Effector memory CD8-positive, alpha-beta T cell (primary cell): ENCODE results near the gene AP1AR.
A peak's percentile ranks its signal among the peaks of the same experiment; 100 is the strongest.
"Not testable (repeated sequence)": the region's sequence is repeated elsewhere in the genome, so short reads cannot be mapped to it uniquely, and the experiment has no call there.

ENCODE experiments used
- ATAC-seq: fragments of 150-1000 bp; cut with Tn5 transposase; replicated peaks from 2 replicates; pipeline ENCODE4 v1.10.0; 2021; ENCODE audit warnings: mild to moderate bottlenecking, moderate library complexity
- DNase-seq, 3 experiments: peaks; one replicate each; pipeline ENCODE4 v3.0.0; 2021
- H3K27ac Mint-ChIP-seq, 2 donors: one replicate each; pipeline ENCODE4 v1.8.0; 2022; ENCODE audit warnings: mild to moderate bottlenecking in 2 of 2, mixed read lengths in 2 of 2, moderate library complexity in 2 of 2
- H3K27me3 Mint-ChIP-seq, 2 donors: one replicate each; pipeline ENCODE4 v1.8.0; 2022; ENCODE audit warnings: mixed read lengths in 2 of 2
- H3K36me3 Mint-ChIP-seq: one replicate; pipeline ENCODE4 v1.8.0; 2022; ENCODE audit warnings: mild to moderate bottlenecking, moderate library complexity, mixed read lengths; ENCODE audit not compliant: insufficient read depth
- H3K4me1 Mint-ChIP-seq, 2 donors: one replicate each; pipeline ENCODE4 v1.8.0; 2022; ENCODE audit warnings: low read depth in 2 of 2, mixed read lengths in 2 of 2
- H3K4me3 Mint-ChIP-seq, 2 donors: one replicate each; pipeline ENCODE4 v1.8.0; 2022; ENCODE audit warnings: mild to moderate bottlenecking in 2 of 2, mixed read lengths in 2 of 2, moderate library complexity in 2 of 2
- H3K9me3 Mint-ChIP-seq, 2 donors: one replicate each; pipeline ENCODE4 v1.8.0; 2022; ENCODE audit warnings: mixed read lengths in 2 of 2

Gene AP1AR

DNA sequence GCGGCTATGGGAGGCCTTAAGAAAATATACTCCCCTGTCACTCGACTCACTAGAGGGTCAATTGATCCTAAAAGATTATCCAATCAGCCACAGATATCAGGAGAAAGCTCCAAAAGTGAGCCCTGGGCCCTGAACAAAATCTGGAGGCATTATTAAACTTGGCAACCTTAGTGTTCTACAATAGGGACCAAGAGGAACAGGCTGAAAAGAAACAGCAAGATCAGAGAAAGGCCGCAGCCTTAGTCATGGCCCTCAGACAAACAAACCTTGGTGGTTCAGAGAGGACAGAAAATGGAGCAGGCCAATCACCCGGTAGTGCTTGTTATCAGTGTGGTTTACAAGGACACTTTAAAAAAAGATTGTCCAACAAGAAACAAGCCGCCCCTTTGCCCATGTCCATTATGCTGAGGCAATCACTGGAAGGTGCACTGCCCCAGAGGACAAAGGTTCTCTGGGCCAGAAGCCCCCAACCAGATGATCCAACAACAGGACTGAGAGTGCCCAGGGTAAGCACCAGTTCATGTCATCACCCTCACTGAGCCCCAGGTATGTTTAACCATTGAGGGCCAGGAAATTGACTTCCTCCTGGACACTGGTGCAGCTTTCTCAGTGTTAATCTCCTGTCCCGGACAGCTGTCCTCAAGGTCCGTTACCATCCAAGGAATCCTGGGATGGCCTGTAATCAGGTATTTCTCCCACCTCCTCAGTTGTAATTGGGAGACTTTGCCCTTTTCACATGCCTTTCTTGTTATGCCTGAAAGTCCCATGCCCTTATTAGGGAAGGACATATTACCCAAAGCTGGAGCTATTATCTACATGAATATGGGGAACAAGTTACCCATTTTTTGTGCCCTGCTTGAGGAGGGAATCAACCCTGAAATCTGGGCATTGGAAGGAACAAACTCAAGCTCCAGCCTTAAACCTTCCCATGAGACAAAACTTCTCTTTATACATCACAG is 23.2 kb upstream of the AP1AR start:
- not testable (repeated sequence) for H3K4me3 Mint-ChIP-seq, H3K27me3 Mint-ChIP-seq, H3K9me3 Mint-ChIP-seq, H3K36me3 Mint-ChIP-seq, DNase-seq, H3K27ac Mint-ChIP-seq, ATAC-seq, H3K4me1 Mint-ChIP-seq

DNA sequence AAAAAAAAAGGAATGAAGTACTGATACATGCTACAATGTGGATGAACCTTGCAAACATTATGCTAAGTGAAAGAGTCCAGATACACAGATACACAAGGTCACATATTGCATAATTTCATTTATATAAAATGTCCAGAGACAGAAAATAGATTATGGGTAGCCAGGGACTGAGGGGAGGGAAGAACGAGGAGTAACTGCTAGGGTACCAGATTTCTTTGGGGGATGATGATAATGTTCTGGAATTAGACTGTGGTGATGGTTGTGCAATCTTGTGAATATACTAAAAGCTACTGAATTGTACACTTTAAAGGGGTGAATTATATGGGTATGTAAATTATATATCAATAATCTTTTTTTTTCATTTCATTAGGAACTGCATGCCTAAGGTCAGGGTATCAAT is 20.8 kb upstream of the AP1AR start:
- H3K27me3 Mint-ChIP-seq, result no peaks in the 10 kb centered on the region
- DNase-seq (no peak), ATAC-seq (no peak)
- H3K36me3 Mint-ChIP-seq, result no peaks in the 10 kb centered on the region
- peaks cover 0 to 4% of the 10 kb centered on the region in 2 donors for H3K4me1 Mint-ChIP-seq
- no peaks in the 10 kb centered on the region for H3K9me3 Mint-ChIP-seq
- H3K27ac Mint-ChIP-seq, result no peak overlapping the region
- H3K4me3 Mint-ChIP-seq, result no peak overlapping the region

DNA sequence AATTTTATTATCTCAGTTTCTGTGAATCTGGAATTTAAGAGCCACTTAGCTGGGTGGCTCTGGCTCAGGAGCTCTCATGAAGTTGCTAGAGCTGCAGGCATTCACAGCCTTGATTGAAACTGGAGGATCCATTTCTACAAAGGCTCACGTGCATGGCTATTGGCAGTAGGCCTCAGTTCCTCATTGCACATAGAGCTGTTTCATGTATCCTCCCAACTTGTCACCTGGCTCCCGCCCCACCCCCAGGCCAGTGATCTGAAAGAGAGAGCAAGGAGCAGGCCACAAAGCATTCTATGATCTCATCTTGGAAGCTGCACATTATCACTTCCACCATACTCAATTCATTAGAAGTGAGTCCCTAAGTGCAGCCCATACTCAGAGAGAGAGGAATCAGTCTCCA is 18.5 kb upstream of the AP1AR start:
- Mint-ChIP-seq H3K4me3 (no peak overlapping the region), H3K36me3 (no peaks in the 10 kb centered on the region), H3K4me1 (peaks cover 0 to 4% of the 10 kb centered on the region in 2 donors), H3K27ac (no peak overlapping the region), H3K27me3 (no peaks in the 10 kb centered on the region), H3K9me3 (no peaks in the 10 kb centered on the region)
- DNase-seq (no peak), ATAC-seq (no peak)

DNA sequence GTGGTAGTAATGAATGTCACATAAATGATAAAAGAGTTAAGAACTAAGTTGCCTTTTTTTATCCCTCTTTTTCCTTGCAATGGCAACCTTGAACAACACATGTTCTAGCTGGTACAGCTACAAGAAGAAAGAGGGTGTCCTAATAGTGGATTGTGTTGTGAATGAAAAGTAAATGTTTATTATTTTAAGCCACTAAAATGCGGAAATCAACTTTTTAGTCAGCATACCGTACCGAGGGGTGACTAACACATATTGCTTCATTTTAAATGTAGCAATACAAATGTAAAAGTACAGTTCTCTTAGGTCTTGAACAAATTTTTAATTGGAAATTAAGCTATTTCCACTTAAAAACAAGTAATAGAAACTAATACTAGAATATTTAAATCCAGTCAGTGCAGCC is 17.7 kb upstream of the AP1AR start:
- no peak for ATAC-seq
- Mint-ChIP-seq H3K36me3 (no peaks in the 10 kb centered on the region), H3K9me3 (no peaks in the 10 kb centered on the region), H3K4me1 (peaks cover 0 to 4% of the 10 kb centered on the region in 2 donors), H3K27me3 (no peaks in the 10 kb centered on the region), H3K4me3 (no peak overlapping the region), H3K27ac (no peak overlapping the region)
- no peak for DNase-seq

DNA sequence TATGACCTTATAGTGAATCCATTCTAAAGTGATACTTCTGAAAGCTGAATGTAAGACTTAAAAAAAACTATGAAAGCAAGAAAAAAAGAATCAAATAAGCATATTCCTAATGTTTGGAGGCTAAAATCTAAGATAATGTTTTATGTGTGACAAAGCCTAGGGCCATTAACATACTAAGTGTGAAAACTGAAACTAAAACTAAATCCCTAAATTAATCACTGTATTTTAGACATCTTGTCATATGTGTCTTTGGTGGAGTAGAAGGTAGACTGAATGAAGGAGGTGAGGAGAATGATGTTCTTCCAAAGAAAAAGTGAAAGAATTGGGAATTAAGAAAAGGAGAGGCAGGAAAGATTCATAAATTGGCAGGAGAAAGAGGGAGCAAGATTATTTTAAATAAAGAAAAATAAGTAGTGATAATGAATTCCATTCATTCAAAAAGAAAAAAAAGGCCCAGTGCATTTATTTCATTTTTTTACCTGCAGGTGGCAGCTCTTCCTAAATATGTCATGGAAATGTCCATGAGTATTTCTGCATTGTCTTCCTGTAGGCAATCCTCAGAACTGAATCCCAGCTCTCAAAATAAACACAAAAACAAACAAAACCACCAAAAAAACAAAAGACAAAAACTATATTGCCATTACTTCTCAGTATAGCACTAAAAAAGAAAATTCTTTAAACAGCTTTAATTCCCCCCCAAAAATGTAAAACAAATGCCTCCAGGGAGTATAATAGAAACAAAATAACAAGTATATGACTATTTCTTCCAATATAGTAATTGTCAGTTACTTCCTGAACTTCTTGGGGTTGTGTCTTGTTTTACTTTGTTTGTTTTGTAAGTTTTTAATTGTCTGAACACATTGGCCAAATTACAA is 17.0 kb upstream of the AP1AR start:
- DNase-seq (no peak), ATAC-seq (no peak)
- Mint-ChIP-seq H3K9me3 (no peaks in the 10 kb centered on the region), H3K27ac (peak overlapping the region in 1 of 2 donors; percentile 1), H3K4me1 (peaks cover 0 to 4% of the 10 kb centered on the region in 2 donors), H3K27me3 (no peaks in the 10 kb centered on the region), H3K36me3 (no peaks in the 10 kb centered on the region), H3K4me3 (no peak overlapping the region)

DNA sequence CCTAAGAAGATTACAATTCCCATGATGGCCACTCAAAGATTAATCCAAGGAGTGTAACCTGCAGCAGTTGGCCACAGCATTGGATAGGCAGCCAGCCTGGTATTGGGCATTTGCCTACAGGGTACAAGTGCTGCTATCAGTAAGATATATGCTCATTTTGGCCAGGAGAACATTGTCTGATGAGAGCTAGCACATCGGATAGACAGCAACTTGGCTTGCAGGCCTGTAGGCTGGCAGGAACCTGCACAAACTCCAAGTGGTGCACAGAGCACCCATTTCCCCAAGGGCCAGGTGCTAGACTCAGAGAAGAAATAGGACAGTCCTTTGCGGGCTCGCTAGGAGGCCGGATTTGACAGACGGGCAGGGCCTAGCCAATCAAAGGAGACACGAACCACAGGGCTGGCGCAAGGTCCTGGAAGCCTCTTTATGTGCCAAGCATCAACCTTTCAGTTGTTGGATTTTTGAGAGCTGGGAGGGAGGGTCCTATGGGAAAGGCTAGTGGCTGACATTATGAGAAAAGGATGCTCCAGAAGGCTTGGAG is 11.7 kb upstream of the AP1AR start:
- peaks cover 0 to under 1% of the 10 kb centered on the region in 2 donors for H3K27me3 Mint-ChIP-seq
- no peaks in the 10 kb centered on the region for H3K9me3 Mint-ChIP-seq
- no peaks in the 10 kb centered on the region for H3K36me3 Mint-ChIP-seq
- ATAC-seq (no peak), DNase-seq (no peak)
- H3K27ac Mint-ChIP-seq, result no peak overlapping the region
- H3K4me3 Mint-ChIP-seq, result no peak overlapping the region
- H3K4me1 Mint-ChIP-seq, result no peaks in the 10 kb centered on the region

DNA sequence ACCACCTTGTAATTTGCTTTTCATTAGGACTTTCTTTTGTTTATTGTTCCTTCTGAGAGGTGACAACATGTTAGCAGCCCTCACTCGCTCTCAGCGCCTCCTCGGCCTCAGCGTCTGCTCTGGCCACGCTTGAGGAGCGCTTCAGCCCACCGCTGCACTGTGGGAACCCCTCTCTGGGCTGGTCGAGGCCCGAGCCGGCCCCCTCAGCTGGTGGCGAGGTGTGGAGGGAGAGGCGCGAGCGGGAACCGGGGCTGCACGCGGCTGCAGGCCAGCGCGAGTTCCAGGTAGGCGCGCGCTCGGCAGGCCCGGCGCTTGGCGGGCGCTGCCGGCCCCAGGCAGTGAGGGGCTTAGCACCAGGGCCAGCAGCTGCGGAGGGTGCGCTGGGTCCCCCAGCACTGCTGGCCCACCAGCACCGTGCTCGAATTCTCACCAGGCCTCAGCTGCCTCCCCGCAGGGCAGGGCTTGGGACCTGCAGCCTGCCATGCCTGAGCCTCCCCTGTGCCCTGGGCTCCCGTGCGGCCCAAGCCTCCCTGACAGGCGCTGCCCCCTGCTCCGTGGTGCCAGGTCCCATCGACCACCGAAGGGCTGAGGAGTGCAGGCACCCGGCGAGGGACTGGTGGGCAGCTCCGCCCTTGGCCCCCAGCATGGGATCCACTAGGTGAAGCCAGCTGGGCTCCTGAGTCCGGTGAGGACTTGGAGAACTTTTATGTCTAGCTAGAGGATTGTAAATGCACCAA is 9.2 kb upstream of the AP1AR start:
- Mint-ChIP-seq H3K27ac (no peak overlapping the region), H3K36me3 (no peaks in the 10 kb centered on the region)

DNA sequence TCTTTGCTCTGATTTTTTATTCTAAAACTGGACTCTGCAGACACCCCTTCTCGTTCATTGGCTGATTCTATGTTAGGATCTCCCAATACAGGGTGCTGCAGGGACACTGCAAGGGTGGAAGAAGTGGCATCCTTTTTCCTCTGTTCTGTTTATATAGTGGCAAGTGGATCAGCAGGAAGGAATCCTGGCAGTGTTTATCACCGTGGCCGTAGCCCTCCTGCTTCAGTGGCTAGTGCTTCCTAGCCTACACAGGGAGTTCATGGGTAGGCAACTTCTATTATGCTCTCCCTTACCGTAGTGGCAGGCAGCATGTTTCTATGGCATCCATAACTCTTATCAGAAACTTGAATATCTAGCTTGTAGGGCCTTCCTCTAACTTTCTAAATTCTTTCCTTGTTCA is 6.4 kb upstream of the AP1AR start:
- Mint-ChIP-seq H3K27ac (no peak overlapping the region), H3K36me3 (no peaks in the 10 kb centered on the region), H3K27me3 (peaks cover 0 to 17% of the 10 kb centered on the region in 2 donors), H3K4me3 (no peak overlapping the region), H3K4me1 (no peaks in the 10 kb centered on the region), H3K9me3 (no peaks in the 10 kb centered on the region)
- no peak for DNase-seq
- ATAC-seq, result no peak

More for the DNA sequence above, 9.2 kb upstream of the AP1AR start:
- Mint-ChIP-seq H3K4me1 (no peaks in the 10 kb centered on the region), H3K27me3 (peaks cover 0 to 17% of the 10 kb centered on the region in 2 donors), H3K4me3 (no peak overlapping the region), H3K9me3 (no peaks in the 10 kb centered on the region)
- no peak for ATAC-seq
- DNase-seq, result no peak

DNA sequence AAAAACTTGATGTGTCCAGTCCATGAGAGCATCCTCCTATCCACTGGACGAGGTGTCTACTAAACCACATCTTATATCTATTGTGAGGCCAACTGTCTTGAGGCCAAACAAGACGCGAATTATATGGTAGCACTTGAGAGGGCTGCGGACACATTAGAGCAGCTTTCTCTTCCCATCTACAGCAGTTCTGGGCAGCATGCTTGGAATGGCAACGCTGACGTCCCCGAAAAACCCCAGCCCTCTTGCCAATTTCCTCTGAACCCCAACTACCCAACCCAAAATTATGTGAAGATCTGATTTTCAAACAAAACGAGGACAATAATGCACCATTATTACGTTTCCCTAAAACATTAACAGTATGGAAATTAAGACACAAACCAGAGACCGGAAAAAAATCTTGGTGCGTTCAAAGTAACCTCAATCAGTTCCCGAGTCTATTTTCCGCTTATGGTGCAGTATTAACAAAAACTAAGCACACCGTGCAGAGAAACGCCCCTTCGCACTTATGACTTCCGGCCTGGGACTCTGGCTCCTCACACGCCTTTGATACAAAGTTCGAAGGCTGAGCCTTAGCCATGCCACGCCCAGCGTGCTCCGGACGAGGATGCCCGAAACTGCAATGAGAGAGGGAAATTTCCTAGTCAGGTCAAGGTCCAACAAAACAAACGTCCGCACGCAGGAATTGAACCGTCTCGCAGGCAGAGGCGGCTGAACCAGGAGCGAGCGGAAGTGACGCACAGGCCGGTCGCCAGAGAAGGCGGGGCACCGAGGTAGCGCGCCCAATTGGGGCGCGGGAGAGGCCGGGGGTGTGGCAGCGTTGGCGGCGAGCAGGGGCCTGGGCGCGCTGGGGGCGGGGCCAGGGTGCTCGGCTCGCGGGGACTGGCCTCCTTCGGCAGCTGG is 458 bp upstream of the AP1AR start:
- H3K4me1 Mint-ChIP-seq, result peaks cover 14 to 16% of the 10 kb centered on the region in 2 donors

DNA sequence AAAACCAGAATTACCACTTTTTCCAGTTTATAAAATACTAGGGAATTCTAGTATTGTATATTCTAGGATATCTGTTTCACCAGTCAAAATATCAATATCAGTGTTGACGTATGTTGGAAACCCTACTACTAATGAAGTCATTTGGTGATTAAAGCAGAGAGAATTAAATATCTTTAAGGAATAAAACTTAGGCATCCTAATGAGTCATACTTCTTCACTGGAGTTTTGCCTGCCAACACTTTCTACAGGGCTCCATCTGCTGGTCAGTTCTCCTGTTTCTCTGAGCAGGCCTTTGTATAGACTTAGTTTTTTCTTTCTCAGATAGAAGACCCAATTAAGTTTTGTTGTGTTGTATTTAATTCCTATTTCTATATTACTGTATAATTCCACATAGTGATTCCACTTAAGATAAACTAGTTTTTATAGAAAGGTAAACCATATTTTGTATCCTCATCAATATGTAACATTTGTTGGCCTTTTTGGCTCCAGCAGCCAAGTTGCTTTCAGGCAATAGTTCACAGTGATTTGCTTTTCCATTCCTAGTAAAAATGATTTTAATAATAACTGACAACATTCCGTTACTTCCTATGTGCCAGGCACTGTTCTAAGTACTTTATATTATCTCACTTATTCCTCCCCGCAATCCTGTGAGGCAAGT is 3.5 kb downstream of the AP1AR start:
- Mint-ChIP-seq H3K27me3 (no peaks in the 10 kb centered on the region), H3K36me3 (peaks cover 18% of the 10 kb centered on the region), H3K4me3 (no peak overlapping the region), H3K4me1 (peaks cover 14 to 17% of the 10 kb centered on the region in 2 donors), H3K27ac (no peak overlapping the region), H3K9me3 (no peaks in the 10 kb centered on the region)
- ATAC-seq, result no peak
- DNase-seq, result peak; percentile 30 to 43 (median 41)

More for the DNA sequence above, 458 bp upstream of the AP1AR start:
- Mint-ChIP-seq H3K4me3 (peak overlapping the region; percentile 86 to 92), H3K36me3 (peaks cover 18% of the 10 kb centered on the region), H3K27ac (peak overlapping the region; percentile 98), H3K9me3 (no peaks in the 10 kb centered on the region), H3K27me3 (peaks cover 0 to 6% of the 10 kb centered on the region in 2 donors)
- ATAC-seq, result peak; percentile 86
- peak; percentile 97 for DNase-seq

DNA sequence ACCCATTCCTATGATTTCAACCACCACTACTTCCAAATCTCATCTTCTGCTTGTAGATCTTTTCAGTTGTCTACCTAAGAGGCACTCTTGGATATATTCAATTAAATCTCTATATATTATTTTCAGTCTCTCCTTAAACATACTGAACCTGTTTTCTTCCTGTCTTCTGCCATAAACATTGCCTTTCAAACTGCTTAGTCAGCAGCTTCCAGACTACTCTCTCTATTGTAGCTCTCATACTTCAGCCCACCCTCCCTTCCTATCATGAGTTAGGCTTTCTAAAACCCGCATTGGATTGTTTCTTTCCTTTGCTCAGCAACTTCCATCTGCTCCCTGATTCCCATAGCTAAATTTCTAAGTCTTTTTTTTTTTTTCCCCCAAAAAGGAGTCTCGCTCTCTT is 4.5 kb downstream of the AP1AR start:
- H3K4me3 Mint-ChIP-seq, result no peak overlapping the region
- no peak for DNase-seq
- peaks cover 11 to 16% of the 10 kb centered on the region in 2 donors for H3K4me1 Mint-ChIP-seq
- ATAC-seq, result no peak
- peaks cover 15% of the 10 kb centered on the region for H3K36me3 Mint-ChIP-seq
- no peaks in the 10 kb centered on the region for H3K27me3 Mint-ChIP-seq
- no peaks in the 10 kb centered on the region for H3K9me3 Mint-ChIP-seq
- no peak overlapping the region for H3K27ac Mint-ChIP-seq

DNA sequence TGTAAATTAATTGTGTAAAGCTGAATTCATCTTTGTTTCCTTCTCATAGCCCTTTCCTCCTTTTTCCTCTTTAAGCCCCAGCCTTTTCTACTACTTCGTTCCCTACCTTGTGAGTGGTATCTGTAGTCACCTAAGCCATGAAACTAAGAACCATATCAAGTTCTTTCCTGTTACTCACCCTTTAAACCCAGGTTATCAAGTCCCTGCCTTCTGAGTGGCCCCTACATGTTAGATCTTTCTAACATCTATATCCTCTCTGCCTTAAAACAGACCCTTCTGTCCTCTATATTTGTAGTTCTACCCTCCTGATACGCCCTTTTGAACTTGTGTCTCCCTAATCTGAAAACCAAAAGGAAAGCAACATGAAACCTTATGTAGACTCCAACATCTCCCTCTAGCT is 7.2 kb downstream of the AP1AR start:
- no peak for ATAC-seq
- H3K27ac Mint-ChIP-seq, result no peak overlapping the region
- peaks cover 0 to 10% of the 10 kb centered on the region in 2 donors for H3K4me1 Mint-ChIP-seq
- DNase-seq, result no peak
- H3K36me3 Mint-ChIP-seq, result peaks cover 3% of the 10 kb centered on the region
- no peaks in the 10 kb centered on the region for H3K27me3 Mint-ChIP-seq
- no peak overlapping the region for H3K4me3 Mint-ChIP-seq
- H3K9me3 Mint-ChIP-seq, result no peaks in the 10 kb centered on the region
